HCT116 (cell line): ENCODE measurements around the gene SVIP. TPM values are rescaled to one million over a fixed set of nuclear protein-coding genes. Genes with fewer than 3 reads are reported as not detected.

Source experiments
- ATAC-seq: fragments of 200-7000 bp; cut with Tn5 transposase; 2 replicates; pipeline ENCODE4 v1.9.1; 2020; ENCODE audit warnings: mild to moderate bottlenecking, moderate library complexity
- BruUV-seq: library from RNA; stranded (reverse); fragments of 400-500 nt; replicated peaks from 2 replicates; lab custom pipeline; 2021; lab: Mats Ljungman, UMichigan
- CTCF ChIA-PET: fragments of 300-600 bp; sonication (Branson Sonifier 250); formaldehyde crosslinking; loops from one replicate; lab custom pipeline; 2021; ENCODE audit warnings: antibody characterized with exemption; lab: Charles Lee
- POLR2A ChIA-PET: fragments of 300-600, 350-600 bp; sonication (Branson Sonifier 250); formaldehyde crosslinking; loops from one replicate; lab custom pipeline; 2021; ENCODE audit warnings: antibody characterized with exemption; lab: Charles Lee
- RAD21 ChIA-PET, 2 experiments: fragments of 300-600 bp; sonication (Branson Sonifier 250); formaldehyde crosslinking; loops; one replicate each; lab custom pipeline; 2023; ENCODE audit warnings: low total read pairs in 2 of 2; ENCODE audit not compliant: uncharacterized antibody in 2 of 2, unreplicated experiment in 2 of 2, low non-redundant PET in 1 of 2; lab: Charles Lee
- DNase-seq: peaks from one replicate; pipeline ENCODE4 v3.0.0-alpha.2; 2010; ENCODE audit warnings: low read depth, low spot score
- H2AFZ ChIP-seq: fragments of 200-600 bp; shearing (Covaris generic), sonication (generic); 2 replicates; pipeline ENCODE4 v1.6.1; 2017; ENCODE audit warnings: low read depth, mixed run types, mixed read lengths, antibody characterized with exemption, low read length; ENCODE audit not compliant: poor library complexity, severe bottlenecking
- H3K27ac ChIP-seq: 2 replicates; pipeline ENCODE4 v1.5.1; 2012; ENCODE audit warnings: low read depth, low read length
- H3K27me3 ChIP-seq: fragments of 200-600 bp; sonication (generic); 2 replicates; pipeline ENCODE4 v1.6.1; 2016; ENCODE audit warnings: mixed run types, low read length, mixed read lengths; ENCODE audit not compliant: insufficient read depth
- H3K36me3 ChIP-seq, 2 experiments: fragments of 200-500 bp in 1 of 2; fragments of 200-600 bp in 1 of 2; sonication (Bioruptor generic) in 1 of 2; sonication (generic) in 1 of 2; 2 replicates each; pipeline versions ENCODE4 v1.5.1 to v1.6.1; 2014 to 2016; ENCODE audit warnings: low read length in 2 of 2, inconsistent platforms in 1 of 2, mixed read lengths in 1 of 2, mixed run types in 1 of 2; ENCODE audit not compliant: insufficient read depth in 2 of 2, control insufficient read depth in 1 of 2
- H3K4me1 ChIP-seq, 2 experiments: fragments of 200-600 bp in 1 of 2; sonication (generic) in 1 of 2; 2 replicates each; pipeline versions ENCODE4 v1.5.1 to v1.6.1; 2012 to 2017; ENCODE audit warnings: low read length in 2 of 2, inconsistent platforms in 1 of 2, mild to moderate bottlenecking in 1 of 2, mixed read lengths in 1 of 2, mixed run types in 1 of 2, moderate library complexity in 1 of 2; ENCODE audit not compliant: insufficient read depth in 2 of 2, control insufficient read depth in 1 of 2
- H3K4me2 ChIP-seq: fragments of 200-600 bp; sonication (generic); 2 replicates; pipeline ENCODE4 v1.6.1; 2017; ENCODE audit warnings: mixed run types, low read length, mixed read lengths
- H3K4me3 ChIP-seq, 2 experiments: fragments of 200-600 bp in 1 of 2; sonication (generic) in 1 of 2; replicated peaks in 1 of 2; 2 replicates each; pipeline ENCODE4 v1.5.1; 2011 to 2016; ENCODE audit warnings: low read length in 2 of 2, control low read depth in 1 of 2, low read depth in 1 of 2, mild to moderate bottlenecking in 1 of 2, mixed read lengths in 1 of 2, mixed run types in 1 of 2
- H3K79me2 ChIP-seq: fragments of 200-600 bp; sonication (generic); 2 replicates; pipeline ENCODE4 v1.6.1; 2017; ENCODE audit warnings: mild to moderate bottlenecking, mixed run types, low read length, moderate library complexity, mixed read lengths; ENCODE audit not compliant: insufficient read depth
- H3K9ac ChIP-seq: fragments of 200-600 bp; sonication (generic); 2 replicates; pipeline ENCODE4 v1.6.1; 2016; ENCODE audit warnings: low read length, mixed read lengths
- H3K9me2 ChIP-seq: fragments of 200-600 bp; sonication (generic), shearing (Covaris generic); 2 replicates; pipeline ENCODE4 v1.6.1; 2017; ENCODE audit warnings: mixed run types, mild to moderate bottlenecking, moderate library complexity; ENCODE audit not compliant: insufficient read depth
- H3K9me3 ChIP-seq, 2 experiments: fragments of 200-500 bp in 1 of 2; fragments of 200-600 bp in 1 of 2; sonication (Bioruptor generic) in 1 of 2; sonication (generic) in 1 of 2; 2 replicates each; pipeline ENCODE4 v1.6.1; 2014 to 2017; ENCODE audit warnings: low read length in 2 of 2, mixed read lengths in 2 of 2, inconsistent platforms in 1 of 2, low read depth in 1 of 2, mild to moderate bottlenecking in 1 of 2, mixed run types in 1 of 2, moderate library complexity in 1 of 2; ENCODE audit not compliant: control insufficient read depth in 1 of 2, insufficient read depth in 1 of 2
- H4K20me1 ChIP-seq: fragments of 200-600 bp; sonication (generic), shearing (Covaris generic); 2 replicates; pipeline ENCODE4 v1.6.1; 2017; ENCODE audit warnings: mixed run types, mild to moderate bottlenecking, moderate library complexity; ENCODE audit not compliant: insufficient read depth
- EGR1 ChIP-seq: IDR thresholded peaks from 2 replicates; pipeline ENCODE4 v1.6.1; 2012; ENCODE audit warnings: low read depth
- POLR2A ChIP-seq: IDR thresholded peaks from 2 replicates; pipeline ENCODE4 v1.7.0; 2011; ENCODE audit warnings: borderline replicate concordance; ENCODE audit not compliant: insufficient read depth, insufficient read length; ENCODE audit errors: extremely low read depth
- ZBTB33 ChIP-seq: IDR thresholded peaks from 2 replicates; pipeline ENCODE4 v1.6.1; 2011; ENCODE audit warnings: mild to moderate bottlenecking, low read length, moderate library complexity; ENCODE audit not compliant: insufficient replicate concordance; ENCODE audit errors: extremely low read depth
- ZFX ChIP-seq: fragments of 450-650 bp; IDR thresholded peaks from 2 replicates; pipeline ENCODE4 v1.6.1; 2017
- intact Hi-C: fragments of 100-400 bp; cut with micrococcal nuclease; formaldehyde crosslinking; loops from 2 replicates; pipeline ENCODE4 v1.10.0; 2022
- total RNA-seq: library from RNA; stranded (reverse); gene quantifications from one replicate; pipeline ENCODE4 v1.2.1, GENCODE V29; 2021; ENCODE audit not compliant: unreplicated experiment

The SVIP gene
- total RNA-seq, 1 experiment from 2014 or later, result 18.6 TPM

GRCh38 chr11:22769081-22769480 is 60.5 kb downstream of the SVIP start:
- no peak overlapping the region for H3K4me2 ChIP-seq
- no peak overlapping the region for H3K9ac ChIP-seq
- no peak overlapping the region for H3K4me3 ChIP-seq
- no TSS peak for BruUV-seq
- no peaks in the 10 kb centered on the region for H3K79me2 ChIP-seq
- H3K27me3 ChIP-seq, result peaks cover 22% of the 10 kb centered on the region
- intact Hi-C loops, result no loop called here
- H3K36me3 ChIP-seq, result no peaks in the 10 kb centered on the region
- no peaks in the 10 kb centered on the region for H3K4me1 ChIP-seq
- no peaks in the 10 kb centered on the region for H3K9me3 ChIP-seq
- no peak overlapping the region for H2AFZ ChIP-seq
- DNase-seq (no peak), ATAC-seq (no peak)
- ChIA-PET CTCF (no interaction called here), RAD21 (no interaction called here), POLR2A (no interaction called here)
- H3K9me2 ChIP-seq, result no peaks in the 10 kb centered on the region
- TF ChIP-seq EGR1 (no peak), ZBTB33 (no peak), POLR2A (no peak), ZFX (no peak)
- H4K20me1 ChIP-seq, result no peaks in the 10 kb centered on the region
- H3K27ac ChIP-seq, result no peak overlapping the region

Other genes with a start within 250 kb of the SVIP start
- gene FANCF, start 204.0 kb downstream of the SVIP start, total RNA-seq, result 5.2 TPM
- gene GAS2, start 163.2 kb downstream of the SVIP start, total RNA-seq, result not detected
- gene CCDC179, start 30.7 kb upstream of the SVIP start, total RNA-seq, result not detected